ENCODE data around the gene SPAG16. TPM values are rescaled to one million over a fixed set of nuclear protein-coding genes. Genes with fewer than 3 reads are reported as not detected.

The SPAG16 gene
- polyA plus RNA-seq, 1 of the 3 experiments (the other 2 are of a cell fraction) = 29.5 TPM

DNA sequence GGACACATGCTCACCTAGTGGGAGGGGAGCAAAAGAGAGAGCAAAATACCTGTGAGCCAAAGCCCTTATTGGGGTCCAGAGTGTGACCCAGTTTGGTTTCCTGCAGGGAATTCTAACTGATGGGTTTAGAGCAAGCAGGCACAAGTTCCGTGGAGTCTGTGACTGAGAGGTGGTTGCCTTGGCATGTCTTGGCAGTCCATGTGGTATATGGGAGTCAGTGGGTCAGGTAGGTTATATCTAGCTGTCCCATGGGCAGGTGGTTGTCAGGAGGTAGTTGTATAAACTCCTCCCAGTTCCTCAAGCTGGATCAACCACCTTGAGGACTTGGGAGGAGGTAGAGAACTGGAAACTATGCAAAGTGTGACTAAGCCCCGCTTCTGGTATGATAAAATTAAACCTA lies 673.8 kb downstream of the SPAG16 start:
- Histone ChIP-seq H3K79me2 (ENCODE audit: insufficient read depth) (no peaks in the 10 kb centered on the region), H3K4me2 (no peak overlapping the region), H3K27me3 (ENCODE audit: insufficient read depth) (no peaks in the 10 kb centered on the region), H3K27ac (ENCODE audit: low read depth in 2 of 2, low read length in 1 of 2) (no peak overlapping the region), H3K36me3 (replicated peaks in 1 of 2; ENCODE audit: control insufficient read depth in 1 of 2, insufficient read depth in 2 of 2, low read length in 1 of 2) (no peaks in the 10 kb centered on the region), H3K9me3 (no peaks in the 10 kb centered on the region), H3K9ac (no peak overlapping the region), H2AFZ (ENCODE audit: low read depth) (no peak overlapping the region), H3K4me1 (ENCODE audit: control insufficient read depth in 1 of 2, insufficient read depth in 2 of 2, low read depth in 1 of 2, low read length in 1 of 2) (no peaks in the 10 kb centered on the region), H4K20me1 (ENCODE audit: insufficient read depth) (no peaks in the 10 kb centered on the region), H3K9me2 (no peaks in the 10 kb centered on the region), H3K4me3 (ENCODE audit: low read depth in 2 of 2, low read length in 1 of 2) (no peak overlapping the region), H3F3A (replicated peaks; ENCODE audit: insufficient read depth) (no peaks in the 10 kb centered on the region)
- TF ChIP-seq, protein P1, sequence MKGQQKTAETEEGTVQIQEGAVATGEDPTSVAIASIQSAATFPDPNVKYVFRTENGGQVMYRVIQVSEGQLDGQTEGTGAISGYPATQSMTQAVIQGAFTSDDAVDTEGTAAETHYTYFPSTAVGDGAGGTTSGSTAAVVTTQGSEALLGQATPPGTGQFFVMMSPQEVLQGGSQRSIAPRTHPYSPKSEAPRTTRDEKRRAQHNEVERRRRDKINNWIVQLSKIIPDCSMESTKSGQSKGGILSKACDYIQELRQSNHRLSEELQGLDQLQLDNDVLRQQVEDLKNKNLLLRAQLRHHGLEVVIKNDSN (IDR thresholded peaks at IDR 0.05; ENCODE audit: borderline replicate concordance, low read depth) = no peak
- TF ChIP-seq, protein P2, sequence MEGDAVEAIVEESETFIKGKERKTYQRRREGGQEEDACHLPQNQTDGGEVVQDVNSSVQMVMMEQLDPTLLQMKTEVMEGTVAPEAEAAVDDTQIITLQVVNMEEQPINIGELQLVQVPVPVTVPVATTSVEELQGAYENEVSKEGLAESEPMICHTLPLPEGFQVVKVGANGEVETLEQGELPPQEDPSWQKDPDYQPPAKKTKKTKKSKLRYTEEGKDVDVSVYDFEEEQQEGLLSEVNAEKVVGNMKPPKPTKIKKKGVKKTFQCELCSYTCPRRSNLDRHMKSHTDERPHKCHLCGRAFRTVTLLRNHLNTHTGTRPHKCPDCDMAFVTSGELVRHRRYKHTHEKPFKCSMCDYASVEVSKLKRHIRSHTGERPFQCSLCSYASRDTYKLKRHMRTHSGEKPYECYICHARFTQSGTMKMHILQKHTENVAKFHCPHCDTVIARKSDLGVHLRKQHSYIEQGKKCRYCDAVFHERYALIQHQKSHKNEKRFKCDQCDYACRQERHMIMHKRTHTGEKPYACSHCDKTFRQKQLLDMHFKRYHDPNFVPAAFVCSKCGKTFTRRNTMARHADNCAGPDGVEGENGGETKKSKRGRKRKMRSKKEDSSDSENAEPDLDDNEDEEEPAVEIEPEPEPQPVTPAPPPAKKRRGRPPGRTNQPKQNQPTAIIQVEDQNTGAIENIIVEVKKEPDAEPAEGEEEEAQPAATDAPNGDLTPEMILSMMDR (IDR thresholded peaks at IDR 0.05) = no peak
- TF ChIP-seq TAF1 (IDR thresholded peaks at IDR 0.05; ENCODE audit: borderline replicate concordance, low read depth, low read length) (no peak), REST (IDR thresholded peaks at IDR 0.05; ENCODE audit: low read depth, low read length) (no peak), ELF1 (IDR thresholded peaks at IDR 0.05) (no peak), MEF2A (IDR thresholded peaks at IDR 0.05; ENCODE audit: borderline replicate concordance, low read depth) (no peak), GATA2 (CRISPR knock-in tag; IDR thresholded peaks at IDR 0.05) (no peak), GABPA (IDR thresholded peaks at IDR 0.05; ENCODE audit: low read depth) (no peak), RXRA (IDR thresholded peaks at IDR 0.05; ENCODE audit: borderline replicate concordance, low read depth) (no peak), FOXM1 (IDR thresholded peaks at IDR 0.05; ENCODE audit: low read depth) (no peak), NFIC (IDR thresholded peaks at IDR 0.05; ENCODE audit: borderline replicate concordance) (no peak)
- TF ChIP-seq, protein P3, sequence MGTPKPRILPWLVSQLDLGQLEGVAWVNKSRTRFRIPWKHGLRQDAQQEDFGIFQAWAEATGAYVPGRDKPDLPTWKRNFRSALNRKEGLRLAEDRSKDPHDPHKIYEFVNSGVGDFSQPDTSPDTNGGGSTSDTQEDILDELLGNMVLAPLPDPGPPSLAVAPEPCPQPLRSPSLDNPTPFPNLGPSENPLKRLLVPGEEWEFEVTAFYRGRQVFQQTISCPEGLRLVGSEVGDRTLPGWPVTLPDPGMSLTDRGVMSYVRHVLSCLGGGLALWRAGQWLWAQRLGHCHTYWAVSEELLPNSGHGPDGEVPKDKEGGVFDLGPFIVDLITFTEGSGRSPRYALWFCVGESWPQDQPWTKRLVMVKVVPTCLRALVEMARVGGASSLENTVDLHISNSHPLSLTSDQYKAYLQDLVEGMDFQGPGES (IDR thresholded peaks at IDR 0.05; ENCODE audit: low read depth, low read length) = no peak
- WGBS (ENCODE audit: low lambda C conversion rate) = 40% methylated on average over 2 of the region's 2 CpGs
- ChIA-PET CTCF (interaction anchor here (0.8 kb wide), 1 partner anchor 10 kb away, joined by 3 read pairs; no protein-coding TSS in a partner anchor), POLR2A (no interaction called here)
- DNase-seq = no peak
